Keratinocyte (primary cell): Measurements from ENCODE around the gene NXNL1. TPM values are rescaled to one million over a fixed set of nuclear protein-coding genes. Genes with fewer than 3 reads are reported as not detected.

Experiments used
- DNase-seq: peaks from one replicate; pipeline ENCODE4 v3.0.0-alpha.2; 2011; ENCODE audit warnings: low read depth, missing footprints, low spot score
- FAIRE-seq: peaks from 2 replicates; lab custom pipeline; 2011; peaks lifted over from hg19 to GRCh38; lab: Jason Lieb, UNC
- H2AFZ ChIP-seq: 2 replicates; pipeline ENCODE4 v1.6.0; 2012; ENCODE audit warnings: low read length, control low read depth, inconsistent platforms; ENCODE audit not compliant: control insufficient read depth
- H3K27ac ChIP-seq: 2 replicates; pipeline ENCODE4 v1.5.1; 2011; ENCODE audit warnings: low read length; ENCODE audit not compliant: control insufficient read depth, insufficient read depth
- H3K27me3 ChIP-seq: 3 replicates; pipeline ENCODE4 v1.6.0; 2011; ENCODE audit warnings: low read length; ENCODE audit not compliant: control insufficient read depth, insufficient read depth; ENCODE audit errors: extremely low read depth
- H3K36me3 ChIP-seq, 2 experiments: 2 replicates in 1 of 2; 3 replicates in 1 of 2; pipeline ENCODE4 v1.5.1; 2011; ENCODE audit warnings: low read length in 2 of 2, mild to moderate bottlenecking in 1 of 2; ENCODE audit not compliant: control insufficient read depth in 2 of 2, insufficient read depth in 2 of 2; ENCODE audit errors: extremely low read depth in 1 of 2
- H3K4me1 ChIP-seq: 3 replicates; pipeline ENCODE4 v1.5.1; 2011; ENCODE audit warnings: low read length; ENCODE audit not compliant: control insufficient read depth, insufficient read depth; ENCODE audit errors: extremely low read depth
- H3K4me2 ChIP-seq: 3 replicates; pipeline ENCODE4 v1.6.0; 2011; ENCODE audit warnings: low read depth, low read length; ENCODE audit not compliant: control insufficient read depth, insufficient read depth; ENCODE audit errors: extremely low read depth
- H3K4me3 ChIP-seq, 3 experiments: fragments of 200-600 bp in 1 of 3; sonication (generic) in 1 of 3; 2 replicates in 2 of 3; 3 replicates in 1 of 3; pipeline ENCODE4 v1.5.1; 2011 to 2016; ENCODE audit warnings: low read length in 3 of 3, mild to moderate bottlenecking in 3 of 3, control low read depth in 2 of 3, inconsistent platforms in 1 of 3, low read depth in 1 of 3, mixed read lengths in 1 of 3, mixed run types in 1 of 3, moderate library complexity in 1 of 3; ENCODE audit not compliant: control insufficient read depth in 2 of 3, insufficient read depth in 2 of 3; ENCODE audit errors: extremely low read depth in 1 of 3
- H3K79me2 ChIP-seq: 2 replicates; pipeline ENCODE4 v1.6.0; 2012; ENCODE audit warnings: low read length; ENCODE audit not compliant: control insufficient read depth, insufficient read depth
- H3K9ac ChIP-seq: 3 replicates; pipeline ENCODE4 v1.6.0; 2011; ENCODE audit warnings: low read length; ENCODE audit not compliant: control insufficient read depth, insufficient read depth; ENCODE audit errors: extremely low read depth
- H3K9me1 ChIP-seq: 3 replicates; pipeline ENCODE4 v1.6.0; 2011; ENCODE audit warnings: low read length; ENCODE audit not compliant: control insufficient read depth, insufficient read depth; ENCODE audit errors: extremely low read depth
- H3K9me3 ChIP-seq: 2 replicates; pipeline ENCODE4 v1.5.1; 2012; ENCODE audit warnings: low read depth, low read length; ENCODE audit not compliant: control insufficient read depth
- H4K20me1 ChIP-seq: 3 replicates; pipeline ENCODE4 v1.6.0; 2011; ENCODE audit warnings: low read length; ENCODE audit not compliant: control insufficient read depth, insufficient read depth; ENCODE audit errors: extremely low read depth
- EZH2 ChIP-seq: IDR thresholded peaks from one replicate; pipeline ENCODE4 v1.6.1; 2012; ENCODE audit warnings: inconsistent platforms, mild to moderate bottlenecking, low read length, moderate library complexity
- dilution Hi-C: fragments of 300-500 bp; cut with MboI; formaldehyde crosslinking; loops from one replicate; pipeline ENCODE4 v1.7.0; 2020; ENCODE audit warnings: low sequenced_read_pairs; ENCODE audit not compliant: extremely low pct_ligation_motif_present
- polyA plus RNA-seq, 5 experiments: library from polyadenylated mRNA; depleted of rRNA in 3 of 5; stranded (reverse) in 3 of 5; stranded (forward) in 1 of 5; unstranded in 1 of 5; fragments of >200 nt; gene quantifications; 1 replicate in 1 of 5; 2 replicates in 3 of 5; 3 replicates in 1 of 5; pipeline versions ENCODE4 v1.2.1 to v1.2.3, GENCODE V29; 2011 to 2012; ENCODE audit warnings: missing spikeins in 2 of 5, low read depth in 1 of 5, low replicate concordance in 1 of 5
- TF ChIP-seq, protein P1 (sequence below), 3 experiments: IDR thresholded peaks in 1 of 3; conservative IDR thresholded peaks in 1 of 3; optimal IDR thresholded peaks in 1 of 3; 2 replicates in 2 of 3; 3 replicates in 1 of 3; pipeline versions ENCODE3 to v1.5.1; 2011; ENCODE audit warnings: low read length in 3 of 3, mild to moderate bottlenecking in 3 of 3, moderate library complexity in 2 of 3, control low read depth in 1 of 3, inconsistent platforms in 1 of 3; ENCODE audit not compliant: insufficient read depth in 2 of 3; ENCODE audit errors: extremely low read depth in 1 of 3

The NXNL1 gene
- polyA plus RNA-seq, 1 donor (not counting 4 experiments of a cell fraction or from before 2014, with no cell fraction given) = not detected

DNA sequence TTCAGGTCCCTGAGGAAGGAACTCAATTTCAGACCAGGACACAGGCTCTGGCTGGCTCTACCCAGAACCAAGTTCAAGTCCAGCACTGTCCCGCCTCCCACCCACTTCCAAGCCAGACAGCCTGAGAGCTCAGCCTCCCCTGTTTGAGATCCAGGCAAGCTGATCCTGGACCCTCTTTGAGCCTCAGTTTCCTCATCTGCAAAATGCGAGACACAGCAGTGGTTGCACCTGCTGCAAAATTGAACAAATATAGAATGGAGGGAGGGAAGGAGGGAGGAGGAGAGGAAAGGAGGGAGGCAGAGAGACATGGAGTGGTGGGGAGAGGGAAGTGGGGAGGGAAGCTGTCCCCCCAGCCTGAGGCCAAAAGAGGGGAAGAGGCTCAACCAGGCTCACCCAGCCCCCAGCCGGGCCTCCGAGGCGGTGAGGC, 13.0 kb downstream of the NXNL1 start:
- H3K36me3 ChIP-seq = no peaks in the 10 kb centered on the region
- no peak overlapping the region for H3K9ac ChIP-seq
- no peak overlapping the region for H3K27ac ChIP-seq
- H3K27me3 ChIP-seq = peaks cover 12% of the 10 kb centered on the region
- dilution Hi-C loops = no loop called here
- no peaks in the 10 kb centered on the region for H4K20me1 ChIP-seq
- DNase-seq (no peak), FAIRE-seq (no peak)
- no peak overlapping the region for H2AFZ ChIP-seq
- H3K4me3 ChIP-seq = no peak overlapping the region
- H3K79me2 ChIP-seq = no peaks in the 10 kb centered on the region
- peak overlapping the region; percentile 16 for H3K4me2 ChIP-seq
- H3K9me1 ChIP-seq = no peaks in the 10 kb centered on the region
- H3K4me1 ChIP-seq = peaks cover 10% of the 10 kb centered on the region
- TF ChIP-seq EZH2 = peak; percentile 32
- TF ChIP-seq, protein P1, sequence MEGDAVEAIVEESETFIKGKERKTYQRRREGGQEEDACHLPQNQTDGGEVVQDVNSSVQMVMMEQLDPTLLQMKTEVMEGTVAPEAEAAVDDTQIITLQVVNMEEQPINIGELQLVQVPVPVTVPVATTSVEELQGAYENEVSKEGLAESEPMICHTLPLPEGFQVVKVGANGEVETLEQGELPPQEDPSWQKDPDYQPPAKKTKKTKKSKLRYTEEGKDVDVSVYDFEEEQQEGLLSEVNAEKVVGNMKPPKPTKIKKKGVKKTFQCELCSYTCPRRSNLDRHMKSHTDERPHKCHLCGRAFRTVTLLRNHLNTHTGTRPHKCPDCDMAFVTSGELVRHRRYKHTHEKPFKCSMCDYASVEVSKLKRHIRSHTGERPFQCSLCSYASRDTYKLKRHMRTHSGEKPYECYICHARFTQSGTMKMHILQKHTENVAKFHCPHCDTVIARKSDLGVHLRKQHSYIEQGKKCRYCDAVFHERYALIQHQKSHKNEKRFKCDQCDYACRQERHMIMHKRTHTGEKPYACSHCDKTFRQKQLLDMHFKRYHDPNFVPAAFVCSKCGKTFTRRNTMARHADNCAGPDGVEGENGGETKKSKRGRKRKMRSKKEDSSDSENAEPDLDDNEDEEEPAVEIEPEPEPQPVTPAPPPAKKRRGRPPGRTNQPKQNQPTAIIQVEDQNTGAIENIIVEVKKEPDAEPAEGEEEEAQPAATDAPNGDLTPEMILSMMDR (optimal IDR thresholded peaks at IDR 0.05 in 1 of 3, IDR thresholded peaks at IDR 0.05 in 1 of 3, conservative IDR thresholded peaks at IDR 0.05 in 1 of 3; ENCODE audit: extremely low read depth in 1 of 3, insufficient read depth in 2 of 3, low read length in 3 of 3) = no peak
- H3K9me3 ChIP-seq = no peaks in the 10 kb centered on the region

DNA sequence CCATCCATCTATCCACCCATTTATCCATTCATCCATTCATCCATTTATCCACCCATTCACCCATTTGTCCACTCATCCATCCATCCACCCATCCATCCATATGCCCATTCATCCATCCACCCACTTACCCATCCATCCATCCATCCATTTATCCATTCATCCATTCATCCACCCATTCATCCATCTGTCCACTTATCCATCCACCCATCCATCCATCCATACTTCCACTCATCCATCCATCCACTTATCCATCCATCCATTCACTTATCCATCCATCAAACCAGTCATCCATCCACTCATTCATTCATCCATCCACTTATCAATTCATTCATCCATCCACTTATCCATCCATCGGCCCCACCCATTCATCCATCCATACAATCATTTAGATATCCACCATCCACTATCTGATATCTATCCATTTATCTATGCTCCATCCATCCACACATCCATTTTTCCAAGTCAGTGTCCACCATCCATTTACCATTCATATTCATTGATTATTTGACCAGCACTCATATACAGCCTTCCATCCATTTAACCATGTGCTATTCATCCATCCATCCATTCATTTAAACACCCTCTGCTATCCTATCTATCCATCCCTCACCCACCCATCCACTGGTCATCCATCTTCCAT, 15.1 kb downstream of the NXNL1 start:
- dilution Hi-C loops = no loop called here
- no peaks in the 10 kb centered on the region for H3K9me1 ChIP-seq
- H3K9ac ChIP-seq = no peak overlapping the region
- no peak overlapping the region for H3K4me2 ChIP-seq
- H3K36me3 ChIP-seq = no peaks in the 10 kb centered on the region
- H3K4me3 ChIP-seq = no peak overlapping the region
- H3K9me3 ChIP-seq = no peaks in the 10 kb centered on the region
- TF ChIP-seq, protein P1 (optimal IDR thresholded peaks at IDR 0.05 in 1 of 3, IDR thresholded peaks at IDR 0.05 in 1 of 3, conservative IDR thresholded peaks at IDR 0.05 in 1 of 3; ENCODE audit: extremely low read depth in 1 of 3, insufficient read depth in 2 of 3, low read length in 3 of 3) = no peak
- no peak for TF ChIP-seq EZH2
- peaks cover 12% of the 10 kb centered on the region for H3K4me1 ChIP-seq
- H3K79me2 ChIP-seq = no peaks in the 10 kb centered on the region
- FAIRE-seq = no peak
- DNase-seq = no peak
- no peaks in the 10 kb centered on the region for H4K20me1 ChIP-seq
- H3K27ac ChIP-seq = no peak overlapping the region
- no peak overlapping the region for H2AFZ ChIP-seq
- H3K27me3 ChIP-seq = peaks cover 12% of the 10 kb centered on the region
